Measurements from ENCODE around the gene GRM7.

GRM7 gene

GRCh38 chr3:7322957-7323669 lies 462.2 kb downstream of the GRM7 start:
- ChIA-PET POLR2A (no interaction called here), CTCF (interaction anchor here (0.7 to 1.6 kb wide), 4 partner anchors 8 to 40 kb away, joined by 3 to 4 read pairs (median 4); no protein-coding TSS in a partner anchor)
- no peak for DNase-seq (ENCODE audit: extremely low spot score)
- no peak for TF ChIP-seq CTCF (IDR thresholded peaks at IDR 0.05; ENCODE audit: control extremely low read depth, extremely low read depth, low read depth, missing control alignments)

DNA sequence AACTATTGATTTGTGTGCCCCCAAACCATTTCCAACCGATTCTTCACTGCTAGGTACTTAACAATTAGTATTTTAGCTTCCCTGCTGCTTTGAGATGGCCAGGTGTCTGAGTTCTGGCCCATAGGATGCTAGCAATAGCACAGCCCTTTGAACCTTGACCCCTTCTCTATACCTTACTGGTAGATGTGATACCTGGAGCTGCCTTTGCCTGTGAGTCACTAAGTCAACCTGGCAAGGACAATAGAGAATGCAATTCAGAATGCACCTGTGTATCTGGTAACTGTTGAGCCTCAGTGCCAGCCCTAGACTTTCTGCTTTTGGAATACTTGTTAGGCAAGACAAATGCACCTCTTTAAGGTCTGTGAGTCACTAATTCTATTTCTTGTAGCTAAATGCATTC lies 467.4 kb downstream of the GRM7 start:
- no peak for TF ChIP-seq CTCF (IDR thresholded peaks at IDR 0.05; ENCODE audit: control extremely low read depth, extremely low read depth, low read depth, missing control alignments)
- ChIA-PET POLR2A (no interaction called here), CTCF (interaction anchor here (0.8 to 1.7 kb wide), 2 partner anchors 18 to 33 kb away, joined by 3 read pairs; no protein-coding TSS in a partner anchor)
- no peak for DNase-seq (ENCODE audit: extremely low spot score)

DNA sequence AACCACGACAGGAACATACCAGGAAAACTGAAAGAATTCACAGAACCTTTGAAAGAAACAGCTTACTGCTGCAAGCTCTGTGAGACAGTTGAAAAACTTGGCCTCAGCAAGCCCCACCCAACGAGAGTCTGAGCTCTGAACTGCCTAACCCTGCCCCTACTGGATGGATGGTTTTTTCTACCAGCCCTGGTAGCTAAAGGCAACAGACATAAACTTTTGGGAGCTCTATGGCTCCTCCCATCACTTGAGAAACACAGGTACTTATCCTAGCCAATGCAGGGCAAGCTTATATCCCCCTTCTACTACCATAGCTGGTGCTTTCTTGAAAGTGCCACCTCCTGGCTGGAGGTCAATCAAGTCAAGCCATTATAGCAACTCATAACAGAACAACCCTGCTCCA lies 471.8 kb downstream of the GRM7 start:
- ChIA-PET CTCF (no interaction called here), POLR2A (no interaction called here)
- no peak for DNase-seq (ENCODE audit: extremely low spot score)
- TF ChIP-seq CTCF (IDR thresholded peaks at IDR 0.05; ENCODE audit: control extremely low read depth, extremely low read depth, low read depth, missing control alignments): no peak

GRCh38 chr3:7333125-7333524 lies 472.2 kb downstream of the GRM7 start:
- ChIA-PET POLR2A (no interaction called here), CTCF (no interaction called here)
- no peak for TF ChIP-seq CTCF (IDR thresholded peaks at IDR 0.05; ENCODE audit: control extremely low read depth, extremely low read depth, low read depth, missing control alignments)
- no peak for DNase-seq (ENCODE audit: extremely low spot score)

DNA sequence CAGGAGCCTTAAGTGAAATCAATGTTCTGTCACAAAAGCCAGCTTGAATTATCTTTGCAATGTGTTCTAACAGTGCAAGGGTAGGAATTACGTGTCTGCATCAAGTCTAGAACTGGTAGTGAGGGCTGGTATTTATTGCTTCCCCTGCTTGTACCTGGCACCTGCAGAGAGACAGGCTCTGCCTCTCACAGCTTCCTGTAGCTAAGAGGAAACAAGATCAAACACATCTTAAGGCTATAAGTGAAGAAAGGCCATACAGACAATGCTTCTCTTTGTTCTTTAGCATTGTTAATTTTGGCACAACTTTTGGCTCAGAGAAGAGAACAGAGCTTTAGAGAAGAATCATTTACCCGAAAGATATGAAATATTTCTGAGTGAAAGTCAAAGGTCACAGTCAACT lies 479.9 kb downstream of the GRM7 start:
- TF ChIP-seq CTCF (IDR thresholded peaks at IDR 0.05; ENCODE audit: control extremely low read depth, extremely low read depth, low read depth, missing control alignments): no peak
- CTCF ChIA-PET: no interaction called here
- DNase-seq (ENCODE audit: extremely low spot score): no peak
- POLR2A ChIA-PET: no interaction called here

DNA sequence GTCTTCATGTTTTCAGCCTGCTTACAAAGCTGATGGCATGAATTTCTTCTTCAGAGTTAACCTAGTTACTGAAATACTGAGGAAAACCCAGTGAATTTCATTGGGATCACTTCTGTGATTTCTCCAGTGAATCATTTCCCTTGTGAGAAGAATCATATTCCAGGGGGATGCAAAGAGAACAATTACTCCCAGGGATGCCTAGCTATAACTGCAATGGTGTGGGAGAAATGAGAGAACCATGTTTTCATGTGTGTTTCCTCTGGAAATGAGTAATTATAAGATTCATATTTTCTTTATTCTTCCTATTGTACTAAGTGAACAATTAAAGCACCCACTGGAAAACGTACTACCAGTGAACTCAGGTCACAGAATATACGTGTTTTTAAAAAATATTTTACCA lies 485.4 kb downstream of the GRM7 start:
- POLR2A ChIA-PET: no interaction called here
- CTCF ChIA-PET: interaction anchor here (1.5 kb wide), 1 partner anchor 17 kb away, joined by 3 read pairs; no protein-coding TSS in a partner anchor

More for the DNA sequence above, 485.4 kb downstream of the GRM7 start:
- no peak for TF ChIP-seq CTCF (IDR thresholded peaks at IDR 0.05; ENCODE audit: control extremely low read depth, extremely low read depth, low read depth, missing control alignments)
- DNase-seq (ENCODE audit: extremely low spot score): no peak
